ENCODE results near the gene ANKK1.

GRCh38 chr11:113349528-113349927 lies 38.1 kb upstream of the ANKK1 start:
- TF ChIP-seq CTCF (tag by site-specific recombination; IDR thresholded peaks at IDR 0.05) (no peak), ZNF792 (tag by site-specific recombination; IDR thresholded peaks at IDR 0.05) (no peak), ZNF19 (tag by site-specific recombination; IDR thresholded peaks at IDR 0.05; ENCODE audit: low read depth) (no peak), ZNF398 (tag by site-specific recombination; IDR thresholded peaks at IDR 0.05) (no peak)

All from HEK293 (cell line).